Neural cell (in vitro differentiated cells): ENCODE data around the gene MAPT. TPM values are rescaled to one million over a fixed set of nuclear protein-coding genes. Genes with fewer than 3 reads are reported as not detected.

Experiments used
- H2AFZ ChIP-seq: fragments of 200-600, 300-800 bp; sonication (generic), shearing (Covaris generic); 2 replicates; pipeline ENCODE4 v1.6.0; 2014; ENCODE audit warnings: low read depth, mild to moderate bottlenecking, antibody characterized with exemption, low read length, moderate library complexity
- H3F3A ChIP-seq: fragments of 200-600 bp; shearing (Covaris generic); 2 replicates; pipeline ENCODE4 v1.6.1; 2016; ENCODE audit warnings: mild to moderate bottlenecking, moderate library complexity, mixed read lengths, antibody characterized with exemption, low read length; ENCODE audit not compliant: insufficient read depth, poor library complexity, severe bottlenecking
- H3K27ac ChIP-seq: fragments of 200-600, 300-800 bp; sonication (generic), shearing (Covaris generic); 2 replicates; pipeline ENCODE4 v1.5.1; 2014; ENCODE audit warnings: mild to moderate bottlenecking, low read length, moderate library complexity
- H3K27me3 ChIP-seq: fragments of 300-800, 200-600 bp; sonication (generic), shearing (Covaris generic); 2 replicates; pipeline ENCODE4 v1.6.0; 2014; ENCODE audit warnings: mild to moderate bottlenecking, low read depth, low read length, moderate library complexity; ENCODE audit not compliant: insufficient read depth
- H3K36me3 ChIP-seq: fragments of 300-800, 200-600 bp; sonication (generic), shearing (Covaris generic); 2 replicates; pipeline ENCODE4 v1.5.1; 2014; ENCODE audit warnings: mild to moderate bottlenecking, antibody characterized with exemption, low read length, moderate library complexity; ENCODE audit not compliant: insufficient read depth
- H3K4me2 ChIP-seq: fragments of 300-800, 200-600 bp; sonication (generic), shearing (Covaris generic); 2 replicates; pipeline ENCODE4 v1.6.0; 2014; ENCODE audit warnings: mild to moderate bottlenecking, low read length
- H3K4me3 ChIP-seq: fragments of 300-800, 200-600 bp; sonication (generic), shearing (Covaris generic); 2 replicates; pipeline ENCODE4 v1.5.1; 2014; ENCODE audit warnings: mild to moderate bottlenecking, low read length, moderate library complexity
- H3K79me2 ChIP-seq: fragments of 200-600 bp; shearing (Covaris generic); replicated peaks from 2 replicates; pipeline ENCODE4 v1.6.0; 2014; ENCODE audit warnings: mild to moderate bottlenecking, low read length, moderate library complexity; ENCODE audit not compliant: insufficient read depth
- H3K9ac ChIP-seq: fragments of 300-800, 200-600 bp; sonication (generic), shearing (Covaris generic); 2 replicates; pipeline ENCODE4 v1.6.1; 2016; ENCODE audit warnings: mild to moderate bottlenecking, low read length, mixed read lengths
- H3K9me2 ChIP-seq: fragments of 200-600 bp; shearing (Covaris generic); 2 replicates; pipeline ENCODE4 v1.6.1; 2016; ENCODE audit warnings: mild to moderate bottlenecking, low read length, mixed read lengths; ENCODE audit not compliant: insufficient read depth
- H3K9me3 ChIP-seq: fragments of 200-600, 300-800 bp; sonication (generic), shearing (Covaris generic); 2 replicates; pipeline ENCODE4 v1.6.1; 2016; ENCODE audit warnings: mild to moderate bottlenecking, mixed run types, low read length, moderate library complexity, mixed read lengths
- H4K20me1 ChIP-seq: fragments of 200-600 bp; shearing (Covaris generic); 2 replicates; pipeline ENCODE4 v1.6.1; 2016; ENCODE audit warnings: mild to moderate bottlenecking, mixed run types; ENCODE audit not compliant: insufficient read depth
- EP300 ChIP-seq: fragments of 450-650 bp; conservative IDR thresholded peaks from 2 replicates; pipeline ENCODE4 v1.6.1; 2014; ENCODE audit warnings: antibody characterized with exemption, mild to moderate bottlenecking, moderate library complexity; ENCODE audit not compliant: poor library complexity, severe bottlenecking
- EZH2 ChIP-seq: fragments of 200-600, 300-800 bp; shearing (Covaris generic), sonication (generic); IDR thresholded peaks from 2 replicates; pipeline ENCODE4 v1.6.1; 2014; ENCODE audit warnings: antibody characterized with exemption, low read length, borderline replicate concordance, mild to moderate bottlenecking; ENCODE audit not compliant: insufficient read depth, poor library complexity, severe bottlenecking
- MXI1 ChIP-seq: fragments of 450-650 bp; conservative IDR thresholded peaks from 2 replicates; pipeline ENCODE4 v1.6.1; 2014; ENCODE audit warnings: antibody characterized with exemption, mild to moderate bottlenecking; ENCODE audit not compliant: poor library complexity, severe bottlenecking
- POLR2AphosphoS5 ChIP-seq: IDR thresholded peaks from 2 replicates; pipeline ENCODE4 v1.6.1; 2012
- RAD21 ChIP-seq: fragments of 450-650 bp; conservative IDR thresholded peaks from 2 replicates; pipeline ENCODE4 v1.6.1; 2014; ENCODE audit warnings: antibody characterized with exemption, mild to moderate bottlenecking, moderate library complexity
- SMC3 ChIP-seq: fragments of 450-650 bp; conservative IDR thresholded peaks from 2 replicates; pipeline ENCODE4 v1.6.1; 2014; ENCODE audit warnings: antibody characterized with exemption, mild to moderate bottlenecking, moderate library complexity; ENCODE audit not compliant: poor library complexity
- TAF1 ChIP-seq: IDR thresholded peaks from 2 replicates; pipeline ENCODE4 v1.6.1; 2012; ENCODE audit warnings: low read depth
- polyA plus RNA-seq: library from polyadenylated mRNA; depleted of rRNA; stranded (reverse); fragments of >200 nt; gene quantifications from 2 replicates; pipeline ENCODE4 v1.2.3, GENCODE V29; 2014
- TF ChIP-seq, protein P1 (sequence below): fragments of 450-650 bp; IDR thresholded peaks from 2 replicates; pipeline ENCODE4 v1.5.1; 2014; ENCODE audit warnings: antibody characterized with exemption, mild to moderate bottlenecking, moderate library complexity; ENCODE audit not compliant: poor library complexity, severe bottlenecking
- TF ChIP-seq, protein P2 (sequence below): IDR thresholded peaks from 2 replicates; pipeline ENCODE4 v1.6.1; 2012; ENCODE audit warnings: borderline replicate concordance

MAPT gene
- polyA plus RNA-seq, 1 donor from 2014 or later = 94.5 TPM

DNA sequence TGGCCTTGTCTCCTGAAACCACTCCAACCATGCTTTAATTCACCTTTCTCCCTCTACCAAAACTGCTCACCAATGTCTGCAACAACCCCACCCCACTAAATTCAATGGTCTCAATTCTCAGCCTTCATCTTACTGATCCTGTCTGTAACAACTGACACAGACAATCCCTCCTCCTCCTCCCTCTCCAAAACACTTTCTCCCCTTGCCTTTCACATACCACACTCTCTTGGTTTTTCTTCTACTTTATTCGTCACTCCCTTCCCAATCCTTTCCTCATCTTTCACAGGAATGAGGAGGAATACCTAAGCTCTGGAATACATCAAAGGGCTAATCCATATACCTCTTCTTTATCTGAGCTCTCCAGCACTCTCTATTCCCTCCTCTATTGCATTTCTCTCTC lies 170.1 kb downstream of the MAPT start:
- peaks cover 9% of the 10 kb centered on the region for H3K36me3 ChIP-seq
- no peaks in the 10 kb centered on the region for H3K79me2 ChIP-seq
- no peaks in the 10 kb centered on the region for H4K20me1 ChIP-seq
- H2AFZ ChIP-seq = no peak overlapping the region
- no peak overlapping the region for H3K4me2 ChIP-seq
- no peaks in the 10 kb centered on the region for H3K27me3 ChIP-seq
- no peak for TF ChIP-seq RAD21
- TF ChIP-seq EP300 = no peak
- no peak for TF ChIP-seq MXI1
- TF ChIP-seq POLR2AphosphoS5 = no peak
- TF ChIP-seq, protein P1, sequence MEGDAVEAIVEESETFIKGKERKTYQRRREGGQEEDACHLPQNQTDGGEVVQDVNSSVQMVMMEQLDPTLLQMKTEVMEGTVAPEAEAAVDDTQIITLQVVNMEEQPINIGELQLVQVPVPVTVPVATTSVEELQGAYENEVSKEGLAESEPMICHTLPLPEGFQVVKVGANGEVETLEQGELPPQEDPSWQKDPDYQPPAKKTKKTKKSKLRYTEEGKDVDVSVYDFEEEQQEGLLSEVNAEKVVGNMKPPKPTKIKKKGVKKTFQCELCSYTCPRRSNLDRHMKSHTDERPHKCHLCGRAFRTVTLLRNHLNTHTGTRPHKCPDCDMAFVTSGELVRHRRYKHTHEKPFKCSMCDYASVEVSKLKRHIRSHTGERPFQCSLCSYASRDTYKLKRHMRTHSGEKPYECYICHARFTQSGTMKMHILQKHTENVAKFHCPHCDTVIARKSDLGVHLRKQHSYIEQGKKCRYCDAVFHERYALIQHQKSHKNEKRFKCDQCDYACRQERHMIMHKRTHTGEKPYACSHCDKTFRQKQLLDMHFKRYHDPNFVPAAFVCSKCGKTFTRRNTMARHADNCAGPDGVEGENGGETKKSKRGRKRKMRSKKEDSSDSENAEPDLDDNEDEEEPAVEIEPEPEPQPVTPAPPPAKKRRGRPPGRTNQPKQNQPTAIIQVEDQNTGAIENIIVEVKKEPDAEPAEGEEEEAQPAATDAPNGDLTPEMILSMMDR = no peak
- no peak overlapping the region for H3K27ac ChIP-seq
- H3K4me3 ChIP-seq = no peak overlapping the region
- no peak overlapping the region for H3K9ac ChIP-seq
- H3K9me2 ChIP-seq = no peaks in the 10 kb centered on the region
- H3K9me3 ChIP-seq = no peaks in the 10 kb centered on the region
- H3F3A ChIP-seq = no peaks in the 10 kb centered on the region

DNA sequence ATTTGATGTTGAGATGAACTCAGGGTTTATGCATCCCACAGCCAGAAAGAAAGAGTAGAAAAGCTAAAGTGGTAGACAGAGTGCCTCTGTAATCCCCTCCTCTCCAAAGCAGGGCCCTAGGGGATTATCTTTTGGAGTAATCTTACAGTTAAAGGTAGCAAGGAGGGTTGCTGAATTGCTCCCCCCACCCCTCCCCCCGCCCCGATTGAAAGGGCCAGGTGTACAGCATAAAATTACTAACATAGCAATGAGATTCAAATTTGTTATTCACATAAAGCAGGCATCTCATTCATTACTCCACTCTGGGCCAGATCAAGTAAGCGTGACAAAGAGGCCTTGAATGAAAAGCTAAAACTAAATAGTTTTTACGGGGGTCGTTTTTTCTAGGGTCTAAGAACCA lies 177.4 kb downstream of the MAPT start:
- Histone ChIP-seq H3K4me2 (no peak overlapping the region), H4K20me1 (peaks cover 3% of the 10 kb centered on the region), H3F3A (no peaks in the 10 kb centered on the region), H3K4me3 (no peak overlapping the region), H3K36me3 (no peaks in the 10 kb centered on the region), H2AFZ (no peak overlapping the region), H3K9ac (no peak overlapping the region), H3K27ac (no peak overlapping the region), H3K9me3 (no peaks in the 10 kb centered on the region), H3K9me2 (no peaks in the 10 kb centered on the region), H3K27me3 (no peaks in the 10 kb centered on the region), H3K79me2 (peaks cover 6% of the 10 kb centered on the region)
- TF ChIP-seq EZH2 = no peak
- TF ChIP-seq TAF1 = no peak
- TF ChIP-seq SMC3 = no peak
- no peak for TF ChIP-seq MXI1
- TF ChIP-seq RAD21 = no peak
- TF ChIP-seq EP300 = no peak
- TF ChIP-seq, protein P1 = no peak
- TF ChIP-seq, protein P2, sequence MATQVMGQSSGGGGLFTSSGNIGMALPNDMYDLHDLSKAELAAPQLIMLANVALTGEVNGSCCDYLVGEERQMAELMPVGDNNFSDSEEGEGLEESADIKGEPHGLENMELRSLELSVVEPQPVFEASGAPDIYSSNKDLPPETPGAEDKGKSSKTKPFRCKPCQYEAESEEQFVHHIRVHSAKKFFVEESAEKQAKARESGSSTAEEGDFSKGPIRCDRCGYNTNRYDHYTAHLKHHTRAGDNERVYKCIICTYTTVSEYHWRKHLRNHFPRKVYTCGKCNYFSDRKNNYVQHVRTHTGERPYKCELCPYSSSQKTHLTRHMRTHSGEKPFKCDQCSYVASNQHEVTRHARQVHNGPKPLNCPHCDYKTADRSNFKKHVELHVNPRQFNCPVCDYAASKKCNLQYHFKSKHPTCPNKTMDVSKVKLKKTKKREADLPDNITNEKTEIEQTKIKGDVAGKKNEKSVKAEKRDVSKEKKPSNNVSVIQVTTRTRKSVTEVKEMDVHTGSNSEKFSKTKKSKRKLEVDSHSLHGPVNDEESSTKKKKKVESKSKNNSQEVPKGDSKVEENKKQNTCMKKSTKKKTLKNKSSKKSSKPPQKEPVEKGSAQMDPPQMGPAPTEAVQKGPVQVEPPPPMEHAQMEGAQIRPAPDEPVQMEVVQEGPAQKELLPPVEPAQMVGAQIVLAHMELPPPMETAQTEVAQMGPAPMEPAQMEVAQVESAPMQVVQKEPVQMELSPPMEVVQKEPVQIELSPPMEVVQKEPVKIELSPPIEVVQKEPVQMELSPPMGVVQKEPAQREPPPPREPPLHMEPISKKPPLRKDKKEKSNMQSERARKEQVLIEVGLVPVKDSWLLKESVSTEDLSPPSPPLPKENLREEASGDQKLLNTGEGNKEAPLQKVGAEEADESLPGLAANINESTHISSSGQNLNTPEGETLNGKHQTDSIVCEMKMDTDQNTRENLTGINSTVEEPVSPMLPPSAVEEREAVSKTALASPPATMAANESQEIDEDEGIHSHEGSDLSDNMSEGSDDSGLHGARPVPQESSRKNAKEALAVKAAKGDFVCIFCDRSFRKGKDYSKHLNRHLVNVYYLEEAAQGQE = no peak
- TF ChIP-seq POLR2AphosphoS5 = no peak
